ENCODE measurements around the gene MEX3A.
A peak's percentile ranks its signal among the peaks of the same experiment; 100 is the strongest.

DNA sequence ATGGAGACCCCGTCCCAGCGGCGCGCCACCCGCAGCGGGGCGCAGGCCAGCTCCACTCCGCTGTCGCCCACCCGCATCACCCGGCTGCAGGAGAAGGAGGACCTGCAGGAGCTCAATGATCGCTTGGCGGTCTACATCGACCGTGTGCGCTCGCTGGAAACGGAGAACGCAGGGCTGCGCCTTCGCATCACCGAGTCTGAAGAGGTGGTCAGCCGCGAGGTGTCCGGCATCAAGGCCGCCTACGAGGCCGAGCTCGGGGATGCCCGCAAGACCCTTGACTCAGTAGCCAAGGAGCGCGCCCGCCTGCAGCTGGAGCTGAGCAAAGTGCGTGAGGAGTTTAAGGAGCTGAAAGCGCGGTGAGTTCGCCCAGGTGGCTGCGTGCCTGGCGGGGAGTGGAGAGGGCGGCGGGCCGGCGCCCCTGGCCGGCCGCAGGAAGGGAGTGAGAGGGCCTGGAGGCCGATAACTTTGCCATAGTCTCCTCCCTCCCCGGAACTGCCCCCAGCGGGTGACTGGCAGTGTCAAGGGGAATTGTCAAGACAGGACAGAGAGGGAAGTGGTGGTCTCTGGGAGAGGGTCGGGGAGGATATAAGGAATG, 32.8 kb upstream of the MEX3A start:
- TF ChIP-seq, protein P1, sequence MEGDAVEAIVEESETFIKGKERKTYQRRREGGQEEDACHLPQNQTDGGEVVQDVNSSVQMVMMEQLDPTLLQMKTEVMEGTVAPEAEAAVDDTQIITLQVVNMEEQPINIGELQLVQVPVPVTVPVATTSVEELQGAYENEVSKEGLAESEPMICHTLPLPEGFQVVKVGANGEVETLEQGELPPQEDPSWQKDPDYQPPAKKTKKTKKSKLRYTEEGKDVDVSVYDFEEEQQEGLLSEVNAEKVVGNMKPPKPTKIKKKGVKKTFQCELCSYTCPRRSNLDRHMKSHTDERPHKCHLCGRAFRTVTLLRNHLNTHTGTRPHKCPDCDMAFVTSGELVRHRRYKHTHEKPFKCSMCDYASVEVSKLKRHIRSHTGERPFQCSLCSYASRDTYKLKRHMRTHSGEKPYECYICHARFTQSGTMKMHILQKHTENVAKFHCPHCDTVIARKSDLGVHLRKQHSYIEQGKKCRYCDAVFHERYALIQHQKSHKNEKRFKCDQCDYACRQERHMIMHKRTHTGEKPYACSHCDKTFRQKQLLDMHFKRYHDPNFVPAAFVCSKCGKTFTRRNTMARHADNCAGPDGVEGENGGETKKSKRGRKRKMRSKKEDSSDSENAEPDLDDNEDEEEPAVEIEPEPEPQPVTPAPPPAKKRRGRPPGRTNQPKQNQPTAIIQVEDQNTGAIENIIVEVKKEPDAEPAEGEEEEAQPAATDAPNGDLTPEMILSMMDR (IDR thresholded peaks at IDR 0.05), result no peak
- peak in 1 of 4 donors; percentile 50 for TF ChIP-seq POLR2A (IDR thresholded peaks at IDR 0.05)

All from esophagus squamous epithelium (tissue), 4 donors.